Measurements from ENCODE around the gene SPATA19.

Gene SPATA19

GRCh38 chr11:133892126-133892525 is 46.8 kb upstream of the SPATA19 start:
- POLR2A ChIA-PET, result no interaction called here
- Histone ChIP-seq H3K4me3 (ENCODE audit: low read depth, low read length) (no peak overlapping the region), H3K36me3 (ENCODE audit: control insufficient read depth in 2 of 2, insufficient read depth in 1 of 2, low read length in 2 of 2) (no peaks in the 10 kb centered on the region), H3K4me1 (ENCODE audit: control insufficient read depth, insufficient read depth, low read length) (no peaks in the 10 kb centered on the region), H3K27ac (ENCODE audit: extremely low read depth, low read depth, low read length) (no peak overlapping the region), H3K9me3 (ENCODE audit: control insufficient read depth, insufficient read depth, low read depth, low read length) (no peaks in the 10 kb centered on the region)
- CTCF ChIA-PET, result no interaction called here
- no peak for TF ChIP-seq ZNF670 (tag by site-specific recombination; IDR thresholded peaks at IDR 0.05; ENCODE audit: low read depth)
- no peak for TF ChIP-seq ZNF580 (tag by site-specific recombination; IDR thresholded peaks at IDR 0.05)
- TF ChIP-seq ZNF362 (tag by site-specific recombination; IDR thresholded peaks at IDR 0.05), result no peak
- no peak for TF ChIP-seq ZNF292 (tag by site-specific recombination; IDR thresholded peaks at IDR 0.05; ENCODE audit: borderline replicate concordance, low read depth)
- no peak for TF ChIP-seq ZNF18 (tag by site-specific recombination; IDR thresholded peaks at IDR 0.05)
- no peak for TF ChIP-seq ZNF24 (tag by site-specific recombination; IDR thresholded peaks at IDR 0.05)
- TF ChIP-seq ATF2 (tag by site-specific recombination; IDR thresholded peaks at IDR 0.05; ENCODE audit: low read depth), result no peak
- TF ChIP-seq ZNF398 (tag by site-specific recombination; IDR thresholded peaks at IDR 0.05), result no peak

GRCh38 chr11:133889893-133890292 is 44.6 kb upstream of the SPATA19 start:
- CTCF ChIA-PET, result interaction anchor here (0.8 kb wide), 1 partner anchor 231 kb away, joined by 3 read pairs; no protein-coding TSS in a partner anchor
- H3K4me1 ChIP-seq (ENCODE audit: control insufficient read depth, insufficient read depth, low read length), result no peaks in the 10 kb centered on the region
- H3K4me3 ChIP-seq (ENCODE audit: low read depth, low read length), result no peak overlapping the region
- POLR2A ChIA-PET, result no interaction called here
- no peak overlapping the region for H3K27ac ChIP-seq (ENCODE audit: extremely low read depth, low read depth, low read length)
- no peaks in the 10 kb centered on the region for H3K36me3 ChIP-seq (ENCODE audit: control insufficient read depth in 2 of 2, insufficient read depth in 1 of 2, low read length in 2 of 2)
- no peaks in the 10 kb centered on the region for H3K9me3 ChIP-seq (ENCODE audit: control insufficient read depth, insufficient read depth, low read depth, low read length)
- TF ChIP-seq GLIS2 (tag by site-specific recombination; IDR thresholded peaks at IDR 0.05), result no peak
- TF ChIP-seq ZNF707 (tag by site-specific recombination; IDR thresholded peaks at IDR 0.05), result no peak
- no peak for TF ChIP-seq WT1 (tag by site-specific recombination; IDR thresholded peaks at IDR 0.05)
- no peak for TF ChIP-seq ZNF449 (tag by site-specific recombination; IDR thresholded peaks at IDR 0.05)
- no peak for TF ChIP-seq ZNF670 (tag by site-specific recombination; IDR thresholded peaks at IDR 0.05; ENCODE audit: low read depth)
- TF ChIP-seq ZNF280C (tag by site-specific recombination; IDR thresholded peaks at IDR 0.05), result no peak
- TF ChIP-seq ZXDB (tag by site-specific recombination; IDR thresholded peaks at IDR 0.05), result no peak
- no peak for TF ChIP-seq ZNF366 (tag by site-specific recombination; conservative IDR thresholded peaks at IDR 0.05)
- no peak for TF ChIP-seq ZBTB11 (tag by site-specific recombination; conservative IDR thresholded peaks at IDR 0.05; ENCODE audit: low read depth)
- TF ChIP-seq ZNF544 (tag by site-specific recombination; IDR thresholded peaks at IDR 0.05), result no peak
- no peak for TF ChIP-seq PRDM4 (tag by site-specific recombination; IDR thresholded peaks at IDR 0.05)

All from HEK293 (cell line).